HepG2 (cell line): ENCODE data around the gene RASL12. TPM values are rescaled to one million over a fixed set of nuclear protein-coding genes. Genes with fewer than 3 reads are reported as not detected.

ENCODE experiments used
- FOSL2 ChIP-seq: sonication (generic); formaldehyde crosslinking; IDR thresholded peaks from 2 replicates; pipeline ENCODE4 v1.4.0; 2020; ENCODE audit warnings: missing genetic modification reagents
- HDAC6 ChIP-seq: fragments of 200-600 bp; sonication (generic); IDR thresholded peaks from 2 replicates; pipeline ENCODE4 v1.7.0; 2017; ENCODE audit warnings: mild to moderate bottlenecking, antibody characterized with exemption, low read length, low read depth
- HIVEP1 ChIP-seq: sonication (generic); formaldehyde crosslinking; IDR thresholded peaks from 2 replicates; pipeline ENCODE4 v1.4.0; 2020; ENCODE audit warnings: mild to moderate bottlenecking, missing genetic modification reagents
- NAIF1 ChIP-seq: sonication (generic); formaldehyde crosslinking; IDR thresholded peaks from 2 replicates; pipeline ENCODE4 v1.5.0; 2020; ENCODE audit warnings: mild to moderate bottlenecking, missing genetic modification reagents, borderline replicate concordance
- PHB2 ChIP-seq: fragments of 450-650 bp; IDR thresholded peaks from 2 replicates; pipeline ENCODE4 v1.6.1; 2018; ENCODE audit not compliant: partially characterized antibody
- PRMT3 ChIP-seq: sonication (generic); formaldehyde crosslinking; IDR thresholded peaks from 2 replicates; pipeline ENCODE4 v1.8.1; 2022; ENCODE audit warnings: low read depth, mild to moderate bottlenecking, moderate library complexity, missing genetic modification reagents, borderline replicate concordance
- RBFOX2 ChIP-seq: fragments of 200-400 bp; formaldehyde crosslinking; IDR thresholded peaks from 2 replicates; pipeline ENCODE4 v1.6.1; 2017; ENCODE audit warnings: low read depth, mild to moderate bottlenecking, low read length
- SIN3B ChIP-seq: fragments of 150-350 bp; IDR thresholded peaks from 2 replicates; pipeline ENCODE4 v1.6.1; 2014; ENCODE audit warnings: low read length
- SIX4 ChIP-seq: sonication (generic); formaldehyde crosslinking; IDR thresholded peaks from 2 replicates; pipeline ENCODE4 v1.4.0; 2020; ENCODE audit warnings: missing genetic modification reagents
- SRSF1 ChIP-seq: fragments of 200-400 bp; formaldehyde crosslinking; optimal IDR thresholded peaks from 2 replicates; pipeline ENCODE3; 2017; ENCODE audit warnings: mild to moderate bottlenecking, low read depth, low read length, moderate library complexity
- TAF1 ChIP-seq: sonication (generic); formaldehyde crosslinking; IDR thresholded peaks from 2 replicates; pipeline ENCODE4 v1.4.0; 2020; ENCODE audit warnings: missing genetic modification reagents
- TCF7 ChIP-seq: sonication (generic); IDR thresholded peaks from 2 replicates; pipeline ENCODE4 v1.6.1; 2016; ENCODE audit warnings: antibody characterized with exemption, low read depth
- ZNF331 ChIP-seq: sonication (generic); formaldehyde crosslinking; IDR thresholded peaks from 2 replicates; pipeline ENCODE4 v1.4.0; 2020; ENCODE audit warnings: missing genetic modification reagents
- ZNF337 ChIP-seq: sonication (generic); formaldehyde crosslinking; IDR thresholded peaks from 2 replicates; pipeline ENCODE4 v1.5.1; 2020; ENCODE audit warnings: missing genetic modification reagents, low read depth, mild to moderate bottlenecking, borderline replicate concordance
- ZNF33A ChIP-seq: sonication (generic); formaldehyde crosslinking; IDR thresholded peaks from 2 replicates; pipeline ENCODE4 v1.5.1; 2020; ENCODE audit warnings: missing genetic modification reagents, mild to moderate bottlenecking, moderate library complexity, borderline replicate concordance
- ZNF33B ChIP-seq: sonication (generic); formaldehyde crosslinking; IDR thresholded peaks from 2 replicates; pipeline ENCODE4 v1.5.1; 2020; ENCODE audit warnings: mild to moderate bottlenecking, missing genetic modification reagents
- ZNF598 ChIP-seq: sonication (generic); formaldehyde crosslinking; IDR thresholded peaks from 2 replicates; pipeline ENCODE4 v1.5.1; 2020; ENCODE audit warnings: mild to moderate bottlenecking, missing genetic modification reagents, borderline replicate concordance
- ZNF703 ChIP-seq: sonication (generic); formaldehyde crosslinking; IDR thresholded peaks from 2 replicates; pipeline ENCODE4 v1.5.1; 2020; ENCODE audit warnings: missing genetic modification reagents, mild to moderate bottlenecking, moderate library complexity, borderline replicate concordance
- ZNF879 ChIP-seq: sonication (generic); formaldehyde crosslinking; IDR thresholded peaks from 2 replicates; pipeline ENCODE4 v1.8.1; 2023; ENCODE audit warnings: missing genetic modification reagents
- polyA plus RNA-seq, 8 experiments: library from polyadenylated mRNA; depleted of rRNA in 3 of 8; stranded (reverse) in 7 of 8; unstranded in 1 of 8; fragments of >200 nt; fragmentation: Illumina TruSeq in 4 of 8; extraction: Trizol in 4 of 8; gene quantifications; 2 replicates each; pipeline versions ENCODE4 v1.2.1 to v1.2.3, GENCODE V29; 2011 to 2016; ENCODE audit warnings: low read depth in 4 of 8, missing spikeins in 1 of 8, mixed read lengths in 1 of 8; ENCODE audit not compliant: insufficient read depth in 1 of 8
- total RNA-seq, 5 experiments: library from RNA; depleted of rRNA; stranded (reverse); fragments of >200 nt; fragmentation: Illumina TruSeq; extraction: Trizol; gene quantifications; 2 replicates each; pipeline ENCODE4 v1.2.3, GENCODE V29; 2016; ENCODE audit warnings: low read depth in 1 of 5
- TF ChIP-seq, protein P1 (sequence below): sonication (generic); formaldehyde crosslinking; IDR thresholded peaks from 2 replicates; pipeline ENCODE4 v1.5.0; 2020; ENCODE audit warnings: missing genetic modification reagents
- TF ChIP-seq, protein P2 (sequence below): sonication (generic); formaldehyde crosslinking; IDR thresholded peaks from 2 replicates; pipeline ENCODE4 v1.4.0; 2020; ENCODE audit warnings: mild to moderate bottlenecking, low read depth, missing genetic modification reagents
- TF ChIP-seq, protein P3 (sequence below): sonication (generic); formaldehyde crosslinking; IDR thresholded peaks from 2 replicates; pipeline ENCODE4 v1.4.0; 2020; ENCODE audit warnings: missing genetic modification reagents
- TF ChIP-seq, protein P4 (sequence below): sonication (generic); formaldehyde crosslinking; IDR thresholded peaks from 2 replicates; pipeline ENCODE4 v1.8.1; 2023; ENCODE audit warnings: missing genetic modification reagents, mild to moderate bottlenecking, borderline replicate concordance
- TF ChIP-seq, protein P5 (sequence below): sonication (generic); formaldehyde crosslinking; IDR thresholded peaks from 2 replicates; pipeline ENCODE4 v1.8.0; 2022; ENCODE audit warnings: missing genetic modification reagents, mild to moderate bottlenecking, moderate library complexity, borderline replicate concordance
- TF ChIP-seq, protein P6 (sequence below): fragments of 450-650 bp; IDR thresholded peaks from 2 replicates; pipeline ENCODE4 v1.6.1; 2017

The RASL12 gene
- total and polyA plus RNA-seq, 2 of the 13 experiments (the other 11 are each of a cell fraction or from before 2014, with no cell fraction given) = 0.16 to 0.55 TPM

DNA sequence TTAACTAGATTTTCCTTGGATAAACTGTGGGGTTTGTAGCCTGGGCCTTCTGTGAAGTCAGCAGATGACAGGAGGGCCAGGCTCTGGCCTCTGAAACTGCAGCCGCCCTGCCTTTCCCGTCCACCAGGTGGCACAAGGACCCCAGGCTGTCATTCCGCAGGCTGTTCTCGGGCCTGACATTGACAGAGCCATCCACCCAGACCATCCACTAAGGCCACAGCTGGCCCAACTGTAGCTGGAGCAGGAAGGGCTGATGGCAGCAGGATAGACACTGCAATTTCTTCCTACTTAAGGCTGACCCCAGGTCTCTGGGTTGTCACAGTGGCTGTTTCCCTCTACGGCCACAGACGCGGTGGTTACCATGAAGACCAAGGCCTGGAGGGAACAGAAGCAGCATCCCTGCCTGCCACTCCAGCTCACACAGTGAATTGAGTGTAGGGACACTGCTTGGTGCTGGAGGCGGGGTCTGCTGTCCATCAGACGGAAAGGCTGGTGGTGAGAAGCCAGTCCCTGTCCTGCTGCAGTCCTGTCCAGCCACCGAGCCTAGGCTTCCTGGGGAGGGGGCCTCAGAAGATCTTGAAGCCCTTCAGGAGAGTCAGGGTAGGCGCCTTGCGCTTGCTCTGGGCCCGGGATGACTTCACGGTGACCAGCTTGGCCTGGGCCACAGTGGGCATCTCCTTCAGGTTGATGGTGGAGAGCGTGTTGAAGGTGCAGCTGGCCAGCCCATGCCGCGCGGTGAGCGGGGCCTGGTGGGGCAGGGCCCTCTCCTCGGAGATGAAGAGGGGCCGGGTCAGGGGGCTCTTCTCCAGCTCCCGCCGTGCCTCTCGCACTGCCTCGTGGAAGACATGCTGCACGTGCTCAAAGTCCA lies 13.2 kb downstream of the RASL12 start (continued):
- TF ChIP-seq, protein P1, sequence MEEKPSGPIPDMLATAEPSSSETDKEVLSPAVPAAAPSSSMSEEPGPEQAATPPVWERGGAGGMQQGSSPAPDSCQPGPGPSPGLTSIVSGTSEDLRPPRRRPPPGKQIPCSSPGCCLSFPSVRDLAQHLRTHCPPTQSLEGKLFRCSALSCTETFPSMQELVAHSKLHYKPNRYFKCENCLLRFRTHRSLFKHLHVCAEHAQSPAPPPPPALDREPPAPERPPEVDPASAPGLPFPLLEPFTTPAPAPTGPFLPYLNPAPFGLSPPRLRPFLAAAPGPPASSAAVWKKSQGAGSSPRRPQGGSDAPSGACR (CRISPR knock-in tag) = no peak
- no peak for TF ChIP-seq ZNF33A (CRISPR knock-in tag)
- TF ChIP-seq ZNF879 = no peak
- TF ChIP-seq ZNF331 (CRISPR knock-in tag) = peak; percentile 69; the same call in 1 of the 2 replicates
- TF ChIP-seq RBFOX2 = no peak
- TF ChIP-seq HDAC6 = no peak
- no peak for TF ChIP-seq PRMT3 (CRISPR knock-in tag)
- peak; percentile 64; the same call in 1 of the 2 replicates for TF ChIP-seq FOSL2 (CRISPR knock-in tag)
- no peak for TF ChIP-seq ZNF33B (CRISPR knock-in tag)
- TF ChIP-seq, protein P2, sequence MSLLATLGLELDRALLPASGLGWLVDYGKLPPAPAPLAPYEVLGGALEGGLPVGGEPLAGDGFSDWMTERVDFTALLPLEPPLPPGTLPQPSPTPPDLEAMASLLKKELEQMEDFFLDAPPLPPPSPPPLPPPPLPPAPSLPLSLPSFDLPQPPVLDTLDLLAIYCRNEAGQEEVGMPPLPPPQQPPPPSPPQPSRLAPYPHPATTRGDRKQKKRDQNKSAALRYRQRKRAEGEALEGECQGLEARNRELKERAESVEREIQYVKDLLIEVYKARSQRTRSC (CRISPR knock-in tag) = no peak
- TF ChIP-seq ZNF337 = no peak
- TF ChIP-seq TAF1 (CRISPR knock-in tag) = 0 out of 2 replicates have a peak, but pooled peaks have one; percentile 15
- TF ChIP-seq, protein P3, sequence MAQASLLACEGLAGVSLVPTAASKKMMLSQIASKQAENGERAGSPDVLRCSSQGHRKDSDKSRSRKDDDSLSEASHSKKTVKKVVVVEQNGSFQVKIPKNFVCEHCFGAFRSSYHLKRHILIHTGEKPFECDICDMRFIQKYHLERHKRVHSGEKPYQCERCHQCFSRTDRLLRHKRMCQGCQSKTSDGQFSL = no peak
- TF ChIP-seq SIX4 (CRISPR knock-in tag) = peak; percentile 50; the same call in 1 of the 2 replicates
- TF ChIP-seq SRSF1 = no peak
- no peak for TF ChIP-seq HIVEP1
- TF ChIP-seq ZNF598 (CRISPR knock-in tag) = no peak
- no peak for TF ChIP-seq ZNF703 (CRISPR knock-in tag)
- TF ChIP-seq NAIF1 = no peak
- TF ChIP-seq, protein P4, sequence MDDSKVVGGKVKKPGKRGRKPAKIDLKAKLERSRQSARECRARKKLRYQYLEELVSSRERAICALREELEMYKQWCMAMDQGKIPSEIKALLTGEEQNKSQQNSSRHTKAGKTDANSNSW (CRISPR knock-in tag) = no peak
- TF ChIP-seq TCF7 = no peak
- 0 out of 2 replicates have a peak, but pooled peaks have one; percentile 24 for TF ChIP-seq SIN3B
- TF ChIP-seq, protein P5, sequence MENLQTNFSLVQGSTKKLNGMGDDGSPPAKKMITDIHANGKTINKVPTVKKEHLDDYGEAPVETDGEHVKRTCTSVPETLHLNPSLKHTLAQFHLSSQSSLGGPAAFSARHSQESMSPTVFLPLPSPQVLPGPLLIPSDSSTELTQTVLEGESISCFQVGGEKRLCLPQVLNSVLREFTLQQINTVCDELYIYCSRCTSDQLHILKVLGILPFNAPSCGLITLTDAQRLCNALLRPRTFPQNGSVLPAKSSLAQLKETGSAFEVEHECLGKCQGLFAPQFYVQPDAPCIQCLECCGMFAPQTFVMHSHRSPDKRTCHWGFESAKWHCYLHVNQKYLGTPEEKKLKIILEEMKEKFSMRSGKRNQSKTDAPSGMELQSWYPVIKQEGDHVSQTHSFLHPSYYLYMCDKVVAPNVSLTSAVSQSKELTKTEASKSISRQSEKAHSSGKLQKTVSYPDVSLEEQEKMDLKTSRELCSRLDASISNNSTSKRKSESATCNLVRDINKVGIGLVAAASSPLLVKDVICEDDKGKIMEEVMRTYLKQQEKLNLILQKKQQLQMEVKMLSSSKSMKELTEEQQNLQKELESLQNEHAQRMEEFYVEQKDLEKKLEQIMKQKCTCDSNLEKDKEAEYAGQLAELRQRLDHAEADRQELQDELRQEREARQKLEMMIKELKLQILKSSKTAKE (CRISPR knock-in tag) = no peak
- no peak for TF ChIP-seq PHB2
- TF ChIP-seq, protein P6, sequence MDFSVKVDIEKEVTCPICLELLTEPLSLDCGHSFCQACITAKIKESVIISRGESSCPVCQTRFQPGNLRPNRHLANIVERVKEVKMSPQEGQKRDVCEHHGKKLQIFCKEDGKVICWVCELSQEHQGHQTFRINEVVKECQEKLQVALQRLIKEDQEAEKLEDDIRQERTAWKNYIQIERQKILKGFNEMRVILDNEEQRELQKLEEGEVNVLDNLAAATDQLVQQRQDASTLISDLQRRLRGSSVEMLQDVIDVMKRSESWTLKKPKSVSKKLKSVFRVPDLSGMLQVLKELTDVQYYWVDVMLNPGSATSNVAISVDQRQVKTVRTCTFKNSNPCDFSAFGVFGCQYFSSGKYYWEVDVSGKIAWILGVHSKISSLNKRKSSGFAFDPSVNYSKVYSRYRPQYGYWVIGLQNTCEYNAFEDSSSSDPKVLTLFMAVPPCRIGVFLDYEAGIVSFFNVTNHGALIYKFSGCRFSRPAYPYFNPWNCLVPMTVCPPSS = no peak
